ENCODE results near the gene PURA. TPM values are rescaled to one million over a fixed set of nuclear protein-coding genes. Genes with fewer than 3 reads are reported as not detected.
A peak's percentile ranks its signal among the peaks of the same experiment; 100 is the strongest.

The PURA gene
- total RNA-seq, 2 donors from 2014 or later: 11.1 to 14.3 TPM

GRCh38 chr5:140106101-140106500, 7.8 kb upstream of the PURA start:
- H3K27me3 Mint-ChIP-seq: no peaks in the 10 kb centered on the region
- peak overlapping the region; percentile 97 for H3K27ac Mint-ChIP-seq
- no peak for ATAC-seq (replicated peaks)
- H3K4me1 Mint-ChIP-seq: peaks cover 18% of the 10 kb centered on the region
- H3K4me3 Mint-ChIP-seq: peak overlapping the region; percentile 100
- H3K9me3 Mint-ChIP-seq: no peaks in the 10 kb centered on the region
- H3K36me3 Mint-ChIP-seq (ENCODE audit: low read depth): peaks cover 23% of the 10 kb centered on the region

- peak overlapping the region; percentile 97 for H3K27ac Mint-ChIP-seq
Observed at GRCh38 chr5:140106805-140107311, 7.1 kb upstream of the PURA start.

GRCh38 chr5:140107312-140108092, 6.4 kb upstream of the PURA start:
- peak; percentile 93 for ATAC-seq (replicated peaks)
- no peaks in the 10 kb centered on the region for H3K9me3 Mint-ChIP-seq
- no peaks in the 10 kb centered on the region for H3K27me3 Mint-ChIP-seq
- H3K36me3 Mint-ChIP-seq (ENCODE audit: low read depth): peaks cover 23% of the 10 kb centered on the region
- H3K27ac Mint-ChIP-seq: peak overlapping the region; percentile 97
- peaks cover 24% of the 10 kb centered on the region for H3K4me1 Mint-ChIP-seq
- peak overlapping the region; percentile 100 for H3K4me3 Mint-ChIP-seq

More at GRCh38 chr5:140106805-140107311, 7.1 kb upstream of the PURA start:
- Mint-ChIP-seq H3K4me3 (peak overlapping the region; percentile 100), H3K9me3 (no peaks in the 10 kb centered on the region), H3K36me3 (ENCODE audit: low read depth) (peaks cover 23% of the 10 kb centered on the region), H3K4me1 (peaks cover 21% of the 10 kb centered on the region), H3K27me3 (no peaks in the 10 kb centered on the region)
- no peak for ATAC-seq (replicated peaks)

DNA sequence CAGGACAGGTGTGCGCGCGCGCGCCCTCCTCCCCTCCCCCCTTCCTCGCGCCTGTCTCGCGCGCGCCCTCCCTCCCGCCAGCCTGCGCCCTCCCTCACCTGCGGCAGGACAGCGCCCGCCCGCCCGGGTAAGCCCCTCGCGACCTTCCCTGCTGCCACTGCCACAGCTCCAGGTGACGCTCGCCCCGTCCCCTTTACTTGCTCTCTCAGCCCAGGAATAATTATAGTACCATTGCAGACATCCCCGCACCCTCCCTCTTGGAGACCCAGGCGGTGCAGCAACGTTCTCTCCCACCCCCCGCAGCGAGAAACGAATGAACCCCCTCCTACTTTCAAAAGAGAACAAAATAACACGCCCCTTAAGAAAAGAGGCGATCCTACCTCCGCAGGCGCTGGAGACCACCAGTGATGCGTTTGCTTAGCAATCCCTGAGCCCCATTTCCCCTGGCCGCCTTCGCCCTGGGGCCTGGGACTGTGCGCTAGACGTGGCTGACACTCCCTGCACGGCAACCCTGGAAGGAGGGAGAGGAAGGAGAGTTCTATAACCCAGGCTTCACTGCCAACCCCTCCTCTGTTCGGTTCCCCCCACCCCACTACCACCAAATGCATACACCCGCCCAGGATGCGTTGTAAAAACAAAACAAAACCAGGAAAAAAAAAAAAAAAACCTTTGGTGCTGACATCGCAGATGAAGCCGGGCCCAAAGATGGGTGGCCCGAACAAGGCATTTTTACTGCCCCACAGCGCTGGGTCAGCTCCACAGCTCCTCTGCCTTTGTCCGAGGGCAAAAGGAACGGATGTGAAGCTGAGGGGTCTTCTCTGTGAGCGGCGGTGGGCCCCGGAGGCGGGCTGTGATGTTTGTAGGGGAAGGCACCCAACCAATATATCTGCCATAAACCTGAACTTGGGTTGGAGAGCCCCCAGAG, 5.6 kb upstream of the PURA start:
- Mint-ChIP-seq H3K36me3 (ENCODE audit: low read depth) (peaks cover 23% of the 10 kb centered on the region), H3K27me3 (no peaks in the 10 kb centered on the region), H3K27ac (peak overlapping the region; percentile 97), H3K4me3 (peak overlapping the region; percentile 100), H3K4me1 (peaks cover 24% of the 10 kb centered on the region), H3K9me3 (no peaks in the 10 kb centered on the region)
- ATAC-seq (replicated peaks): peak; percentile 13

DNA sequence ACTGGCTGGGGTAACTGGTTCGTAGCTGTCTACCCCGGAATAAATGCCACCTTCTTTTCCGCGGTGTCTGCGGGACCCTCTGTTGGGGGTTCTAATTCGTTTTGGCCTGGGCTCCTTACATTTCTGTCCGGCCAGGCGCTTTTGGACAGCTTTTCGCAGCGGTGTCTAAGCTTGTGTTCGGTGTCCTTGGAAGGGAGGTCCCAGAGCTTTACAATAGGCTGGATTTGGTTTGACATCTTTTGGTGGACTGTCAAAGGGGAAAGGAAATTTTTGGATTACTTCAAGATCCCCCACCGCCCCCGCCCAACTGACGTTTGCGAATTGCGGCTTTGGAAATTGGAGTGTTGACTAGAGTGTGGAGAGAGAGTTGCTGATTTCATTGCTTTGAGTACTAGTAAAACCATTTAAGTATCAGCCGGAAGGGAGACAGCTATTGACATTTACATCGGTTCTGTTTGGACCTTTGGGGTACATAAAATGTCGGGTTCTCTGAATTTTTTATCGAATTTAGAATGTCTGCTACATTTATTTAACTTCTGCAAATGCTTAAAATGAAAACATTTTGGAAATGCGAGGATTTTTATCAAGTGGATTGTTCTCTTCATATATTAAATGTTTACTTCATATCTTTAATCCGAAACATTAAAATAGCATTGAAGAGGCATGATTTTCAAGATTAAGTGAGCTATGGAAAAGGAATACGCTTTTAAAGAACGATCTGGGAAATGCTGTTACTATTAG, 4.7 kb upstream of the PURA start:
- H3K36me3 Mint-ChIP-seq (ENCODE audit: low read depth): peaks cover 23% of the 10 kb centered on the region
- peak overlapping the region; percentile 97 for H3K27ac Mint-ChIP-seq
- H3K4me3 Mint-ChIP-seq: peak overlapping the region; percentile 100
- H3K9me3 Mint-ChIP-seq: no peaks in the 10 kb centered on the region
- H3K4me1 Mint-ChIP-seq: peaks cover 24% of the 10 kb centered on the region
- no peak for ATAC-seq (replicated peaks)
- no peaks in the 10 kb centered on the region for H3K27me3 Mint-ChIP-seq

DNA sequence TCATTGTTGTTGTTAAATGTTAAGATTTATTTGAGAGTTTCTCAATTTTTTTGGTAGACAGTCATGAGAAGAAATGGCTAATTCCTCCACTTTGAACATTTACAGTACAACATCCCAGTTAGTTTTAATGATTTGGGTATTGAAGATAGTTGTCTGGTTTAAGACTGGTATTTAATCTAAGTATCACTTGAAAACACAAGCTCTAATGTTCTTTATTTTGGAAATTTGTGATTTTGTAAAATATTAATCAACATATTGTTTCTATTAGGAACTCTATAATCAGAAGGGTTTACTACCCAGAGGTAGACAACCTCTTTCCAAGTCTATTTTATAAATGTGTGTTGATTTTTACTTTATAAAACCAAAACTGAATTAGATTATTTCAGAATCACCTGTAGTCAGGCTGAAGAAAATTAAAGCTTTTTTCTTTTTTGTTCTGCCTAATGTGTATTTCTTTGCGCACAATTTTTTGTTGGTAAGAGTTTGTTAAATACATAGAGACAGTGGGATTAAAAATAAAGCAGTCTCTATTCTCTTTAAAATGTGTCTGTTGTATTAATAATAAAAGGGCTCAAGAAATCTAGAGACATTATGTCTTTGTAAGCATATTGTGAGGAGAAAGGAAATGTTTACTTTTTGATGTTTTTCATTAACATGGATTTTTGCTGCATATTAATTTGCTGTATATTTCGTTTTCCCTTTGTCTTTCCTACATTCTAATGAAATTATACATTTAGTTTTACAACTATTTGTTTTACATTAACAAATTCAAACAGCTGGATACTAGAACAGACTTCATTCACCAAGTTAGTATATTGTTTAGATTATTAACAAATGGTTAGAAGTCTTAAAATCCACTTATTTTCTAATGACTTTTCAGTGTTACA, 3.9 kb upstream of the PURA start:
- no peak for ATAC-seq (replicated peaks)
- peaks cover 29% of the 10 kb centered on the region for H3K36me3 Mint-ChIP-seq (ENCODE audit: low read depth)
- no peaks in the 10 kb centered on the region for H3K9me3 Mint-ChIP-seq
- peaks cover 28% of the 10 kb centered on the region for H3K4me1 Mint-ChIP-seq
- H3K27me3 Mint-ChIP-seq: no peaks in the 10 kb centered on the region
- peak overlapping the region; percentile 100 for H3K4me3 Mint-ChIP-seq
- peak overlapping the region; percentile 97 for H3K27ac Mint-ChIP-seq

- Mint-ChIP-seq H3K4me1 (peaks cover 30% of the 10 kb centered on the region), H3K27me3 (no peaks in the 10 kb centered on the region), H3K27ac (no peak overlapping the region), H3K9me3 (no peaks in the 10 kb centered on the region), H3K36me3 (ENCODE audit: low read depth) (peaks cover 35% of the 10 kb centered on the region), H3K4me3 (no peak overlapping the region)
- ATAC-seq (replicated peaks): no peak
Observed at GRCh38 chr5:140110646-140110957, 3.3 kb upstream of the PURA start.

DNA sequence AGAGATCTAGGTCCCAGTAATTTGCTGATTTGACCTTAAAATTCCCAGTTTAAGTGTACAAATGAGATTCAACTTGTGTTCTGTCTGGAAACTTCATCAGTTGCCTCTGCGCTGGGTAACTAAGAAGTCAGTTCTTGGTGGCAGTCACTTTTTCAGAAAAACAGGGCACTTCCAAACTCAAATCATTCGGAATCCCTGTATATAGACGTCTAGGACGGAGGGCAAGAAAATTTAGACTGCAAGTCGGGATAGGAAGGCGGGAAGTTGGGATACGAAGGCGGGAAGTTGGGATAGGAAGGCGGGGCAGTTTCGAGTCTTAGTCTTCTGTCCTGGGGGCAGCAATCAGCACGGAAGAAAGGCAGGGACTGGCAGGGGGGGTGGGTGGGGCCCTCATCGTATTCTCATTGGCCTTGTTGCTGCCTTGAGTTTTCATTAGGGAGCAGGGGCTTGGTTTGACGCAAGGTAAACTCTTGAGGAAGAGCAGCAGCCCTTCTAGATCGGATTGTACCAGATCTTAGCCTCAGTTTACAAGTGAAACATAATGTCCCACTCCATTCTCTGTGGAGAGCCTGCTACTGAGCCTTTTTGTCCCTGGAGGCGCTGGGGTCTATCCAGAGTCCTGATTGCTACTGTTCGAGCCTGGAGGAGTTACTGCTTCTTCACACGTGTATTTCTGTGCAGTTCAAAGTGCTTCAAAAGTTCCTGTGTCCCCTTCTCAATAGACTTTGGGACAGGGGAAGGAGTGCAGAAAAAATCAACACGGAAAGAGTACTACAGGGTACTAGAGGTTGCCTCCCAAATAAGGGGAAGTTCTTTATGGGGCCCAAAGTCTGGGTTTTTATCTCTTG, 2.7 kb upstream of the PURA start:
- Mint-ChIP-seq H3K4me3 (peak overlapping the region; percentile 97), H3K9me3 (no peaks in the 10 kb centered on the region), H3K27me3 (no peaks in the 10 kb centered on the region), H3K27ac (no peak overlapping the region), H3K4me1 (peaks cover 26% of the 10 kb centered on the region), H3K36me3 (ENCODE audit: low read depth) (peaks cover 38% of the 10 kb centered on the region)
- ATAC-seq (replicated peaks): no peak

- Mint-ChIP-seq H3K27me3 (no peaks in the 10 kb centered on the region), H3K27ac (no peak overlapping the region), H3K9me3 (no peaks in the 10 kb centered on the region), H3K4me3 (peak overlapping the region; percentile 97), H3K36me3 (ENCODE audit: low read depth) (peaks cover 38% of the 10 kb centered on the region), H3K4me1 (peaks cover 25% of the 10 kb centered on the region)
- no peak for ATAC-seq (replicated peaks)
Observed at GRCh38 chr5:140111859-140112551, 1.9 kb upstream of the PURA start.

DNA sequence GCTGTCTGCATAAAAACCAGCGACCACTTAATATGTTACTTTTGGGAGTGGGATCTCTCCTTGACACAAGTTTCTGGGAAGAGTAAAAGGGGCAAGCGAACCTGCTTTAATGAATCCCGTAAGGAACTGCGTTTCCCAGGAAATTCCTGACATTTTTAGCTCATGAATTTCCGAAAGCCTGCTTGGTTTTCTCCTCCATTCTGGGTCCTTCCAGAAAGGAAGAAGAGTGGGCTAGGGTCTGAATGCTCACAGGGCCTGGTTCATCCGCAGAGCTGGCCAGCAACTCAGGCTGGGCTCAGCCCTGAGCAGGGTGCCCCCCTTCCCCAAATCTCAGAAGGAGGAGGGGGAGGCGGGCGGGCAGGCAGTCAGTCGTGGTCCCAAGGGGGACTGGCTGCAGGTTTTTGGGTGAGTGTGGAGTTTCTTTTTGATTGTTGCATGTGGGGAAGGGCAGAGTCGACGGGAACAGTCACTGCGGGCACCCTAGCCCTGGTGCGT, 1.2 kb upstream of the PURA start:
- Mint-ChIP-seq H3K27ac (peak overlapping the region; percentile 73), H3K9me3 (no peaks in the 10 kb centered on the region), H3K4me3 (peak overlapping the region; percentile 97), H3K4me1 (peaks cover 24% of the 10 kb centered on the region), H3K27me3 (no peaks in the 10 kb centered on the region), H3K36me3 (ENCODE audit: low read depth) (peaks cover 34% of the 10 kb centered on the region)
- ATAC-seq (replicated peaks): no peak

GRCh38 chr5:140113180-140113698, 670 bp upstream of the PURA start:
- Mint-ChIP-seq H3K27me3 (no peaks in the 10 kb centered on the region), H3K4me1 (peaks cover 28% of the 10 kb centered on the region), H3K4me3 (peak overlapping the region; percentile 97), H3K36me3 (ENCODE audit: low read depth) (peaks cover 29% of the 10 kb centered on the region), H3K27ac (peak overlapping the region; percentile 73), H3K9me3 (no peaks in the 10 kb centered on the region)
- ATAC-seq (replicated peaks): no peak
